Colonic mucosa (tissue), 4 donors: ENCODE data around the gene EPB41L4A. TPM values are rescaled to one million over a fixed set of nuclear protein-coding genes. Genes with fewer than 3 reads are reported as not detected.
"Not testable (repeated sequence)": the region's sequence is repeated elsewhere in the genome, so short reads cannot be mapped to it uniquely, and the experiment has no call there.

ENCODE experiments used
- DNase-seq: peaks from one replicate; pipeline ENCODE4 v3.0.0-alpha.2; 2020
- H3K27ac ChIP-seq: fragments of 200-600 bp; one replicate; pipeline ENCODE4 v1.8.0; 2021
- H3K27me3 ChIP-seq: fragments of 200-600 bp; one replicate; pipeline ENCODE4 v1.8.0; 2021
- H3K36me3 ChIP-seq: fragments of 200-600 bp; one replicate; pipeline ENCODE4 v1.8.0; 2021
- H3K4me1 ChIP-seq: fragments of 200-600 bp; one replicate; pipeline ENCODE4 v1.8.0; 2021; ENCODE audit warnings: mild to moderate bottlenecking
- H3K4me3 ChIP-seq: fragments of 200-600 bp; one replicate; pipeline ENCODE4 v1.8.0; 2021
- H3K9ac ChIP-seq, 2 donors: one replicate each; pipeline ENCODE4 v1.7.0; 2013; ENCODE audit warnings: control low read depth in 2 of 2, low read depth in 2 of 2, low read length in 2 of 2
- H3K9me3 ChIP-seq: fragments of 200-600 bp; one replicate; pipeline ENCODE4 v1.8.0; 2021
- CTCF ChIP-seq: fragments of 200-600 bp; IDR thresholded peaks from one replicate; pipeline ENCODE4 v1.8.0; 2022; ENCODE audit warnings: antibody characterized with exemption, mild to moderate bottlenecking
- intact Hi-C: fragments of 100-400 bp; cut with DNase I; formaldehyde crosslinking; loops from one replicate; pipeline ENCODE4 v1.14.1; 2022
- total RNA-seq, 2 donors: library from RNA; stranded (reverse); fragmentation: NEBNext Ultra II Directional in 1 of 2; extraction: Animal tissue kit (Norgen Biotek cat#: 25700) in 1 of 2; gene quantifications; one replicate each; pipeline ENCODE4 v1.2.1, GENCODE V29; 2021
- donor health status: healthy.
- donor health status: DM: no; HTN: no; CAD: no.
- donor health status: DM: no; HTN: no; CAD: no.

The EPB41L4A gene
- total RNA-seq, result 10 to 100 TPM; 10.1 to 18.0 TPM

GRCh38 chr5:112419164-112419985 is at the start of gene EPB41L4A:
TSS of gene EPB41L4A (minus strand) at chr5:112419277. CDS start at chr5:112419039, 238 bp downstream.
- Histone ChIP-seq H3K4me1 (no peaks in the 10 kb centered on the region), H3K27ac (peak within 1 kb of the TSS; percentile 74), H3K9ac (peak within 1 kb of the TSS; percentile 40 to 70), H3K27me3 (no peaks in the 10 kb centered on the region), H3K4me3 (peak within 1 kb of the TSS; percentile 66), H3K9me3 (no peaks in the 10 kb centered on the region), H3K36me3 (no peaks in the 10 kb centered on the region)
- no peak for TF ChIP-seq CTCF
- intact Hi-C loops, result no loop called here
- DNase-seq, result peak; percentile 65

DNA sequence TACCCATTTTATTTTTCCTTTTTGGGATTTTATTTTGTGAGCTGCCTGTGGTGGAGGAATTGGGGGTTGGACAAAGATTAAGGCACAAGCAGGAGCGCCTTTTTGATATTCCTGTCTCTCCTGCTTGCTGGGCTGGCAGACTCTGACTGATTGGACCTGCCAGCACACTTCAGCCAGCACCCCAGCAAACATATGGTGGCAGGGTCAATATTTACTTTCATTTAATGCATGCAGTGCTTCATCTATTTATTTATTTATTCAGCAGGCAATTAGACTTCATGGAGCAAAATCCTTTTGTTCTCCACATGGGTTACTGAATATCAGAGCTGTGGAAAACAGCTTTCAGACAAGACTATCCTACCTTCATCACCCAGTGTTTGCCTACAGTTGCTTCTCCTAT is 48.4 kb upstream of the EPB41L4A start:
- Histone ChIP-seq H3K27ac (no peak overlapping the region), H3K9me3 (no peaks in the 10 kb centered on the region), H3K4me3 (no peak overlapping the region), H3K27me3 (no peaks in the 10 kb centered on the region), H3K36me3 (no peaks in the 10 kb centered on the region), H3K4me1 (no peaks in the 10 kb centered on the region), H3K9ac (no peak overlapping the region)
- intact Hi-C loops, result no loop called here
- no peak for TF ChIP-seq CTCF
- no peak for DNase-seq

- H3K9me3 ChIP-seq, DNase-seq, H3K36me3 ChIP-seq, H3K27me3 ChIP-seq, H3K27ac ChIP-seq, H3K9ac ChIP-seq, intact Hi-C loops, H3K4me3 ChIP-seq, H3K4me1 ChIP-seq: not testable (repeated sequence)
Observed at GRCh38 chr5:112466261-112466660, 47.2 kb upstream of the EPB41L4A start.

DNA sequence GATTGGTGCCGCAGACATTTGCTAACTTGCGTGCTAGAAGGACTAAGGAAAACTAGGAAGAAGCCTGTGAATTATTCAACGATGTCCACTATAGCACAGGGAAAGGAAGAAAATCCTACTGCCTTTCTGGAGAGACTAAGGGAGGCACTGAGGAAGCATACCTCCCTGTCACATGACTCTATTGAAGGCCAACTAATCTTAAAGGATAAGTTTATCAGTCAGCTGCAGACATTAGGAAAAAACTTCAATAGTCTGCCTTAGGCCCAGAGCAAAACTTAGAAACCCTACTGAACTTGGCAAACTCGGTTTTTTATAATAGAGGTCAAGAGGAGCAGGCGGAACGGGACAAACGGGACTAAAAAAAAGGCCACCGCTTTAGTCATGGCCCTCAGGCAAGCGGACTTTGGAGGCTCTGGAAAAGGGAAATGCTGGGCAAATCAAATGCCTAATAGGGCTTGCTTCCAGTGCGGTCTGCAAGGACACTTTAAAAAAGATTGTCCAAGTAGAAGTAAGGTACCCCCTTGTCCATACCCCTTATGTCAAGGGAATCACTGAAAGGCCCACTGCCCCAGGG is 28.2 kb upstream of the EPB41L4A start:
- H3K27me3 ChIP-seq, H3K9me3 ChIP-seq, H3K4me3 ChIP-seq, H3K27ac ChIP-seq, DNase-seq, H3K9ac ChIP-seq, H3K36me3 ChIP-seq, H3K4me1 ChIP-seq, intact Hi-C loops: not testable (repeated sequence)

- no peaks in the 10 kb centered on the region for H3K27me3 ChIP-seq
- TF ChIP-seq CTCF, result no peak
- no peak overlapping the region for H3K27ac ChIP-seq
Observed at GRCh38 chr5:112445626-112446350, 26.7 kb upstream of the EPB41L4A start.

DNA sequence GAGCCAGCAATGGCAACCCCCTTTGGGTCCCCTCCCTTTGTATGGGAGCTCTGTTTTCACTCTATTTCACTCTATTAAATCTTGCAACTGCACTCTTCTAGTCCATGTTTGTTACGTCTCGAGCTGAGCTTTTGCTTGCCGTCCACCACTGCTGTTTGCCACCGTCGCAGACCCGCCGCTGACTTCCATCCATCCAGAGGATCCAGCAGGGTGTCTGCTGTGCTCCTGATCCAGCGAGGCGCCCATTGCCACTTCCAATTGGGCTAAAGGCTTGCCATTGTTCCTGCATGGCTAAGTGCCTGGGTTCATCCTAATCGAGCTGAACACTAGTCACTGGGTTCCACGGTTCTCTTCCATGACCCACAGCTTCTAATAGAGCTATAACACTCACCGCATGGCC is 24.9 kb upstream of the EPB41L4A start:
- H3K4me1 ChIP-seq, H3K4me3 ChIP-seq, intact Hi-C loops, H3K27ac ChIP-seq, H3K9ac ChIP-seq, DNase-seq, H3K9me3 ChIP-seq, H3K36me3 ChIP-seq, H3K27me3 ChIP-seq: not testable (repeated sequence)

More at GRCh38 chr5:112445626-112446350, 26.7 kb upstream of the EPB41L4A start:
- Histone ChIP-seq H3K9ac (no peak overlapping the region), H3K9me3 (no peaks in the 10 kb centered on the region), H3K4me1 (no peaks in the 10 kb centered on the region), H3K4me3 (no peak overlapping the region), H3K36me3 (no peaks in the 10 kb centered on the region)
- intact Hi-C loops, result no loop called here
- DNase-seq, result no peak
